ENCODE measurements around the gene PPM1A. TPM values are rescaled to one million over a fixed set of nuclear protein-coding genes. Genes with fewer than 3 reads are reported as not detected.

Gene PPM1A
- total RNA-seq, 1 experiment from 2014 or later: 41.7 TPM

GRCh38 chr14:60233251-60233650 is 15.8 kb upstream of the PPM1A start:
- WGBS (ENCODE audit: extremely low coverage, insufficient read length, low lambda C conversion rate): no CpG with 5 or more reads among the region's 3 CpGs
- no peak overlapping the region for H3K9ac ChIP-seq (ENCODE audit: extremely low read depth, insufficient read length, low read length)

More at GRCh38 chr14:60233251-60233650, 15.8 kb upstream of the PPM1A start:
- Mint-ChIP-seq H3K36me3 (ENCODE audit: insufficient read depth in 1 of 3, low read depth in 3 of 3) (peaks cover 2 to 11% (median 4%) of the 10 kb centered on the region in 3 experiments; a peak in 5 of 7 replicates), H3K27ac (no peak overlapping the region), H3K9me3 (peaks cover 12 to 15% of the 10 kb centered on the region in 2 experiments; a peak in 4 of 5 replicates), H3K27me3 (ENCODE audit: low read depth) (no peaks in the 10 kb centered on the region), H3K4me3 (no peak overlapping the region), H3K4me1 (peaks cover 0 to 8% of the 10 kb centered on the region in 2 experiments)
- no peak overlapping the region for H2BK20ac ChIP-seq (ENCODE audit: low read depth, low read length, poor library complexity, severe bottlenecking)
- H4K8ac ChIP-seq (replicated peaks; ENCODE audit: insufficient read length, low read depth, low read length): no peak overlapping the region
- no peak overlapping the region for H3K27ac ChIP-seq (ENCODE audit: insufficient read length, low read depth, low read length)
- no peaks in the 10 kb centered on the region for H3K4me1 ChIP-seq (ENCODE audit: insufficient read depth, low read length)
- no peaks in the 10 kb centered on the region for H4K20me1 ChIP-seq (ENCODE audit: control insufficient read depth, insufficient read depth, insufficient read length)
- H3K23ac ChIP-seq (ENCODE audit: insufficient read length, low read depth, low read length): no peak overlapping the region
- H3K27me3 ChIP-seq (ENCODE audit: insufficient read depth, low read length): no peaks in the 10 kb centered on the region
- H3K9me3 ChIP-seq (ENCODE audit: control insufficient read depth, low read depth, low read length): no peaks in the 10 kb centered on the region
- H3K56ac ChIP-seq (ENCODE audit: insufficient read length, low read depth, low read length): no peak overlapping the region
- no peak overlapping the region for H2AFZ ChIP-seq (ENCODE audit: low read length)
- no peak for DNase-seq
- no peak overlapping the region for H3K18ac ChIP-seq (ENCODE audit: insufficient read length, low read depth, low read length)
- H3T11ph ChIP-seq (ENCODE audit: low read length): no peak overlapping the region
- H3K79me1 ChIP-seq (ENCODE audit: insufficient read depth, low read depth, low read length, poor library complexity, severe bottlenecking): no peaks in the 10 kb centered on the region
- TF ChIP-seq CTCF (conservative IDR thresholded peaks at IDR 0.05): no peak
- H3K79me2 ChIP-seq (ENCODE audit: insufficient read depth, low read length): no peaks in the 10 kb centered on the region
- no peak overlapping the region for H2BK120ac ChIP-seq (ENCODE audit: low read depth, low read length, poor library complexity, severe bottlenecking)
- H2BK5ac ChIP-seq (ENCODE audit: insufficient read length, low read length): no peak overlapping the region
- H3K4ac ChIP-seq (ENCODE audit: low read depth, low read length): no peak overlapping the region
- H4K91ac ChIP-seq (ENCODE audit: insufficient read length, low read depth, low read length): no peak overlapping the region
- H3K14ac ChIP-seq (ENCODE audit: insufficient read depth, low read length): no peak overlapping the region
- no peak overlapping the region for H2BK12ac ChIP-seq (ENCODE audit: insufficient read length, low read depth, low read length)
- H2AK5ac ChIP-seq (ENCODE audit: insufficient read length, low read length): no peak overlapping the region
- H4K5ac ChIP-seq (ENCODE audit: insufficient read length, low read depth, low read length): no peak overlapping the region
- no peaks in the 10 kb centered on the region for H3K23me2 ChIP-seq (ENCODE audit: insufficient read length, low read depth, low read length, poor library complexity, severe bottlenecking)
- H2BK15ac ChIP-seq (ENCODE audit: low read depth, low read length): no peak overlapping the region
- H3K4me2 ChIP-seq (ENCODE audit: insufficient read depth, insufficient read length, low read length): no peak overlapping the region

Measured in H9 (cell line).